ENCODE results near the gene ZSWIM4.
A peak's percentile ranks its signal among the peaks of the same experiment; 100 is the strongest.

ZSWIM4 gene

DNA sequence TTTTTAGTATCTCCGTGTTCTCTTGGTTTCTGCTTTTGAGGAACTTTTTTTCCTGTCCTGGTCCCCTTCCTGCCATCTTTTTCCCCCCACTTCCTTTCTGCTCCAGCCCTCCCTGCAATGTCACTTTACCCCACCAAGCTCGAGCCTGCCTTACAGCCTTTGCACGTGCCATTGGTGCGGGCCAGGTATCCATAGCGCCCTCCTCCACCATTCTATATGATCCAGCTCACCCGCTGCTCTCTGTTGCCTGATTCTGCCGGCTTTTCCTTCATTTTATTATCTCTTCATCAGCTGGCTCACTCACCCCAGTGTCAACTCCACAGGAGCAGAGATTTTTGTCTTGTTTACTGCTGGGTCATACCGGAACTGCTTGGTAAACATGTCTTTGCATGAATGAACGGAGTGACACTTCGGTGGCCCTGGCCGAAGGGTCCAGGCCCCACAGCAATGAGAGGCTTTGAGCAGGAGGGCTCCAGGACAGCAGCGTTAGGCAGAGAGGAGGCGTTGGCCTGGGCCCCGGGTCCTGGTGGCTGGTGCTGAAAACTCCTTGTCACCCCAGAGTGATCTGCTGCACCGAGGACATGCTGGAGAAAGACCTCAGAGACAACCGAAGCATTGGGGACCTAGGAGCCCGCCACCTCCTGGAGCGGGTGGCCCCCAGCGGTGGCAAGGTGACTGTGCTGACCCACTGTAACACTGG, 29.7 kb upstream of the ZSWIM4 start:
- peak; percentile 76 for TF ChIP-seq GATA2 (IDR thresholded peaks at IDR 0.05; ENCODE audit: low read depth, low read length)
- no peak for TF ChIP-seq GATA3 (IDR thresholded peaks at IDR 0.05; ENCODE audit: low read depth, low read length)

DNA sequence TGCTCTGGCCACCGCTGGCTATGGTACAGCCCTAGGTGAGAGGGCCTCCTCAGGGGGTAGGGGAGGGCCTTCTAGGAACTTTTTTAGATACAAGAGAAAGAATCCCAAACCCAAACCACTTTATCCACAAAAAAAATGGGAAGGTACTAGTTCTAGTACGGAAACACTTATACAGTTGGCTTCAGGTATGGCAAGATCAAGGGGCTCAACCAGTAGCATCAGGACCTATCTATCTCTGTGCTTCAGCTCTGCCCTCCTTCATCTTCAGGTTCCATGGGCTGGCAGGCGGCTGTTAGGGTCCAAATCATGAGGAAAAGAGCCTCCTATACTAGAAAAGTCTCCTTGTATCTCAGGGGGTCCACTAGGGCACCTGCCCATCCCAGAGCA, 29.2 kb upstream of the ZSWIM4 start:
- TF ChIP-seq GATA3 (IDR thresholded peaks at IDR 0.05; ENCODE audit: low read depth, low read length) (no peak), GATA2 (IDR thresholded peaks at IDR 0.05; ENCODE audit: low read depth, low read length) (no peak)

DNA sequence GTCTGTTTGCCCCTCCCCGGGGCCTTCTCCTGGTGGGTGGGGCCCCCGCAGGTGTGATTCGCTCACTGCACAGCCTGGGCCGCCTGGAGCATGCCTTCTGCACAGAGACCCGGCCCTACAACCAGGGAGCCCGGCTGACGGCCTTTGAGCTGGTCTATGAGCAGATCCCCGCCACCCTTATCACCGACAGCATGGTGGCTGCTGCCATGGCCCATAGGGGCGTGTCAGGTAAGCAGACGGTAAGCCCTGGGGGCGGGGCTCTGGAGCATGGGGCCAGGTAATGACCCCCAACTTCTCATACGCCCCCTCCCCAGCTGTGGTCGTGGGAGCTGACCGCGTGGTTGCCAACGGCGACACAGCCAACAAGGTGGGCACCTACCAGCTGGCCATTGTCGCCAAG, 26.7 kb upstream of the ZSWIM4 start:
- no peak for TF ChIP-seq GATA2 (IDR thresholded peaks at IDR 0.05; ENCODE audit: low read depth, low read length)

DNA sequence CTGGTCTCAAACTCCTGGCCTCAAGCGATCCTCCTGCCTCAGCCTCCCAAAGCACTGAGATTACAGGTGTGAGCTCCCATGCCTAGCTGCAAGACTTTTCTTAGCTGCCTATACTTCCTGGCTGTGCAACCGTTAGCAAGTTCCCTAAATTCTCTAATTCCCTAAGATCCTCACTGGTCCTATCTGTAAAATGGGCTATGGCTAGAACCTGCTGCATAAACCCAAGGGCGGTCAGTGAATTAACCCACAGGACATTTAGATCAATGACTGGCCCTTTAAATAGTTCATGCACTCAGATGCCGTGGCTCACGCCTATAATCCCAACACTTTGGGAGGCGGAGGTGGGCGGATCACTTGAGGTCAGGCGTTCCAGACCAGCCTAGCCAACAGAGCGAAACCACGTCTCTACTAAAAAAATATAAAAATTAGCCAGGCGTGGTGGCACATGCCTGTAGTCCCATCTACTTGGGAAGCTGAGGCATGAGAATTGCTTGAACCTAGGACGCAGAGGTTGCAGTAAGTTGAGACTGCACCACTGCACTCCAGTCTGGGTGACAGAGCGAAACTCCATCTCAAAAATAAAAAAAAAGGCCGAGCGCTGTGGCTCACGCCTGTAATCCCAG, 25.1 kb upstream of the ZSWIM4 start:
- TF ChIP-seq GATA3 (IDR thresholded peaks at IDR 0.05; ENCODE audit: low read depth, low read length) = no peak
- no peak for TF ChIP-seq GATA2 (IDR thresholded peaks at IDR 0.05; ENCODE audit: low read depth, low read length)

DNA sequence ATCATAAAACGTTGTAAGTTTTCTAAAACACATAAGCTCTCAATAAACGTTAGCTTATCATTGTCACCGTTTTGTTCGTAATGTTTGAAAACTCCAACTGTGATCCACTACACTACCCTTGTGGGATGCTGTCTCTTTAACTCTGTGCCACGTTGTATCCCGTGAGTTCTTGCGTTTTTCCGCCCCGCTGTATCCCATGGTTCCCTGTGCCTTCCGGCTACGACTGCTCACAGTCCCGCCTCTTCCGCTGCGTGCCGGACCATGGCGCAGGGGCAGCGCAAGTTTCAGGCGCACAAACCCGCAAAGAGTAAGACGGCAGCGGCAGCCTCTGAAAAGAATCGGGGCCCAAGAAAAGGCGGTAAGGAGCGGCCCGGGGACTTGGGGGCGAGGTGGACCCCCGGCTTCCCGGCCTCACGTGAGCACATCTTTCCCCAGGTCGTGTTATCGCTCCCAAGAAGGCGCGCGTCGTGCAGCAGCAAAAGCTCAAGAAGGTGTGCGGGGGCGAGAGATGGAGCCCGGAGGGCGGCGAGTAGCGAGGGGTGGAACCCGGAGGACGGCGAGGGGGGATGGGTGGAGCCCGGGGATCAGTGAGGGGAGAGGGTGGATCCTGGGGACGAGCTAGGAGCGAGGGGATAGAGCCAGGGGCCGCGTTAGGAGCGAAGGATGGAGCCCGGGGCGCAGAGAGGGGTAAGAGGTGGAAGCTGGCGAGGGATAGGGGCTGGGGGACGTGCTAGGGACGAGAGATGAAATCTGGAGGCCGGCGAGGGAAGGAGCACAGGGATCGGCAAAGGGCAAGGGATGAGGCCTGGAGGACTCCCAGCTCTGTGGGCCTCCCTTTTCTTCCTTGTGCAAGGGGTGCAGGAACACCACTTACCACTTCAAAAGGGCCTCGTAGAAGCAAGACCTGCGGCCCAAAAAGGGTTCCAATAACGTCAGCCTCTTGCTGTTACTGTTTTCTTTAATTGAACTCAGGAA, 20.7 kb upstream of the ZSWIM4 start, which contains the start of gene C19orf53:
C19orf53 (plus strand) TSS at position 240 of the 975 bp plus-strand sequence; CDS start at position 262, 22 bp downstream.
- no peak for TF ChIP-seq GATA2 (IDR thresholded peaks at IDR 0.05; ENCODE audit: low read depth, low read length)
- TF ChIP-seq GATA3 (IDR thresholded peaks at IDR 0.05; ENCODE audit: low read depth, low read length) = no peak

DNA sequence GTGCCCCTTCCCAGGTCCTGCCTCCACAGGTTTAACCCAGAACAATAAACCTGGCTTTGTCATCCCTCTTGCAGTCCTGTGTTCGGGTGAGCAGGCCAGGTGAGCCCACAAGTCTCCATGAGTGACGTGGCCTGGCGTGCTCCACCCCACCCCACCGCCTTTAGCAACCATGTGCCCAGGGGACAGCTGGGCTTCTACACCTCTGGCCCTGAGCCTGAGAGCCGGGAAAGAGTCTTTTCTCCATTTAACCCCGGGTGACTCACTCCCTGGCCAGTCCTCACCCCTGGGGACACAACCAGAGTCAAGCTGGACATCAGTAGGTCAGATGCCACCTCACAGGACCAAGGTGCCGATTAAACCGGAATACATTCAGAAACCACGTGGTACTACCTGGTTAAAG, 16.8 kb upstream of the ZSWIM4 start:
- TF ChIP-seq GATA3 (IDR thresholded peaks at IDR 0.05; ENCODE audit: low read depth, low read length) (no peak), GATA2 (IDR thresholded peaks at IDR 0.05; ENCODE audit: low read depth, low read length) (no peak)

DNA sequence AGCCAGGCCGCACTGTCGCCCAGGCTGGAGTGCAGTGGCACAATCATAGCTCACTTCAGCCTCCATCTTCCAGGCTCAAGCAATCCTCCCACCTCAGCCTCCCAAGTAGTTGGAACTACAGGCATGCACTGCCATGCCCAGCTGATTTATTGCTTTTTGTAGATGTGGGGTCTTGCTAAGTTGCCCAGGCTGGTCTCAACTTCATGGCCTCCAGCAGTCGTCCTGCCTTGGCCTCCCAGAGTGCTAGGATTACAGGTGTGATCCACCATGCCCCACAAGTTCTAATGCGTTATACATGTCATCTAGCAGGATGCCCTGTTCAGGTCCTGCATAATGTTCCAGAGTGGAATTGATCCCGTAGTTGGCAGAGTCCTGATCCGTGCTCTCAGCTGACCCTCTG, 16.4 kb upstream of the ZSWIM4 start:
- TF ChIP-seq GATA2 (IDR thresholded peaks at IDR 0.05; ENCODE audit: low read depth, low read length) (no peak), GATA3 (IDR thresholded peaks at IDR 0.05; ENCODE audit: low read depth, low read length) (no peak)

DNA sequence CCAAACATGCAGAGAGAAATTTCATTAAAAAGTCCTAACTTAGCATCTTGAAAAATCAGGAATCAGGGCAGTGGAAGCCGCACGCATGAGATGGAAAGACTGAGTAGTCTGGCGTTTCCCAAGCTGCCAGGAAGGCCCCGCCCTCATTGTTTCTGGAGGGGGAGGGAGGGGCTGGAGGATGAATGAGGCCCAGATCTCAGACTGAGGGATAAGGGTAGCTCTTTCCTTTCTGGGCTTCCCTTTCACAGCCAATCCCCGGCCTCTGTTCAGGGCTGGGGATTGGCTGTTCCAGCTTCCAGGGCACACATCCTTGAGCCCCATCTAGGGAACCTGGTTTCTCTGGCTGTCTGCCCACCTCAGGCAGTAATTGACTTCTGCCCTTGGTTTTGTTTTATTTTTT, 13.7 kb upstream of the ZSWIM4 start:
- no peak for TF ChIP-seq GATA3 (IDR thresholded peaks at IDR 0.05; ENCODE audit: low read depth, low read length)
- TF ChIP-seq GATA2 (IDR thresholded peaks at IDR 0.05; ENCODE audit: low read depth, low read length) = no peak

DNA sequence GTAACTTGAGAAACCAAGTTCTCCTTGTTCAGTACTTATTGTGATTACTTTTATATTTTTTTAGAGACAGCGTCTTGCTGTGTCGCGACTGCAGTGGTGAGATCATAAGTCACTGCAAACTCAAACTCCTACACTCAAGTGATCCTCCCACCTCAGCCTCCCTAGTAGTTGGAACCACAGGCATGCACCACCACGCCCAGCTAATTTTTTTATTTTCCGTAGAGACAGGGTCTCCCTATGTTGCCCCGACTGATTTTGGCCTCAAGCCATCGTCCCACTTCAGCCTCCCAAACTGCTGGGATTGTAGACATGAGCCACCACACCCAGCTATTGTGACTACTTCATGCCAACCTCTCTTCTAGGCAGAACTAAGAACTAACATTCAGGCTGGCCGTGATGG, 12.7 kb upstream of the ZSWIM4 start:
- no peak for TF ChIP-seq GATA3 (IDR thresholded peaks at IDR 0.05; ENCODE audit: low read depth, low read length)
- no peak for TF ChIP-seq GATA2 (IDR thresholded peaks at IDR 0.05; ENCODE audit: low read depth, low read length)

DNA sequence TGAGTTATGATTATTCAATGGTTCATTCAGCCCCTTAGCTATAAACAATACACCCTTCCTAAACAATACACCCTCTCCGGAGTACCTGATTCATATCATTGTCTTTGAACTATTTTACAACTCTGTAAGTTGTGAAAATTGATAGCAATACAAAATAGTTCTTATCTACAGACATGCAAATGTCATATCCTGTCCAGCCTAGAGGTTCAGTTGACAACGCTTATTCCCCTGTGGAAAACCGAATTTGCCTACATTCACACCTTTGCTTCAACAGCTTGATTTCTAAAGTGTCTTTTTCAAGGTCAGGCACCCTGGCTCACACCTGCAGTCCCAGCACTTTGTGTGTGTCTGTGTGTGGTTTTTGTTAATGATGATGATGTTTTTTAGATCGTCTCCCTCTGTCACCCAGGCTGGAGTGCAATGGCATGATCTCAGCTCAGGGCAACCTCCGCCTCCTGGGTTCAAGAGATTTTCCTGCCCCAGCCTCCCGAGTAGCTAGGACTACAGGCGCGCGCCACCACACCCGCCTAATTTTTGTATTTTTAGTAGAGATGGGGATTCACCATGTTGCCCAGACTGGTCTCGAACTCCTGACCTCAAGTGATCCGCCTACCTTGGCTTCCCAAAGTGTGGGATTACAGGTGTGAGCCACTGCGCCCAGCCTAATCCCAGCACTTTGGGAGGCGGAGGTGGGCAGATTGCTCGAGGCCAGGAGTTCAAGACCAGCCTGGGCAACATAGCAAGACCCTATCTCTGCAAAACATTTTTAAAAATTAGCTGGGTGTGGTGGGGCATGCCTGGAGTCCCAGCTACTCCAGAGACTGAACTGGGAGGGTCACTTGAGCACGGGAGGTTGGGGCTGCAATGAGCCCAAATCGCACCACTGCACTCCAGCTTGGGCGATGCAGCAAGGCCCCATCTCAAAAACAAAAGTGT, 11.4 kb upstream of the ZSWIM4 start:
- TF ChIP-seq GATA2 (IDR thresholded peaks at IDR 0.05; ENCODE audit: low read depth, low read length) = no peak
- TF ChIP-seq GATA3 (IDR thresholded peaks at IDR 0.05; ENCODE audit: low read depth, low read length) = no peak

DNA sequence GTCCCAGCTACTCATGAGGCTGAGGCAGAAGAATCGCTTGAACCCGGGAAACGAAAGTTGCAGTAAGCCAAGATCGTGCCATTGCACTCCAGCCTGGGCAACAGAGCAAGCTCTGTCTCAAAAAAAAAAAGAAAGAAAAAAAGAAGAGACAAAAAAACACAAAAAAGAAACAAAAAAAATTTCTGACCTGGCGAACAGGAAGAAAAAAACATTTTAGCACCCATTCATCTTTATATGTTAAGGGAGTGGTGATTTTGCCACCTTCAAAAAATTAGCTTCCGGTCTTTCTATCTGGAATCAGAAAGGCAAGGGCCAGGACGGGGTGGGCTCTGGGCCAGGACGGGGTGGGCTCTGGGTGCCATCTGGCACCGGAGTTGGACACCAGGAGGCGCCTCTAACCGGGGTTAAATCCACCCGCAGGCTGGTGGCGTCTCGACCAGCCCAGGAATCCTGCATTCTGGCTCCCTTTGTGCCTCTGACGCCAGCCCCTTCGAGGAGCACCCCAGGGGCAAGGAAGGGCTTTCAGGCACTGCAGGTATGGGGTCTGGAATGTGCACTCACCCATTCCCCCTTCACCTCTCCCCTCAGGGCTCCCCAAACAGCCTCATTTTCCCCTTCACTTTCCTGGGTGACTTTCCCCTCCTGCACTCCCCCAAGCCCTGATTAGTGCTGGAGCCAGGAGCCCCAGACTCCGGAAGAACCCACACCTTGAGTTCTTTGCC, 10.4 kb upstream of the ZSWIM4 start:
- no peak for TF ChIP-seq GATA2 (IDR thresholded peaks at IDR 0.05; ENCODE audit: low read depth, low read length)
- no peak for TF ChIP-seq GATA3 (IDR thresholded peaks at IDR 0.05; ENCODE audit: low read depth, low read length)

DNA sequence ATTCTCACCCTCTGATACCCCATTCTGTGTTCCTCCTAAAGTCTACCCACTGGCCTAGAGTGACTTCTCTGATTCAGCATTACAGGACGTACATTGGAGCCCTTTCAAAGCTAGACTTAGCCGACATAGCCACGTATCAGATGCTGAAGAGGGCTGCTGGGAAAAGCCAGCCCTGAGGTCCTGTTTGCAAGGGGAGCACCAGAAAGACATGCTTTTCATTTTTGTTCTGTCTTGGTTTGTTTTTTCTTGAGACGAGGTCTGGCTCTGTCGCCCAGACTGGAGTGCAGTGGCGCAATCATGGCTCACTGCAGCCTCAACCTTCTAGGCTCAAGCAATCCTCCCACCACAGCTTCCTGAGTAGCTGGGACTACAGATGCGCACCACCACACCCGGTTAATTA, 6.3 kb upstream of the ZSWIM4 start:
- no peak for TF ChIP-seq GATA3 (IDR thresholded peaks at IDR 0.05; ENCODE audit: low read depth, low read length)
- TF ChIP-seq GATA2 (IDR thresholded peaks at IDR 0.05; ENCODE audit: low read depth, low read length) = no peak

DNA sequence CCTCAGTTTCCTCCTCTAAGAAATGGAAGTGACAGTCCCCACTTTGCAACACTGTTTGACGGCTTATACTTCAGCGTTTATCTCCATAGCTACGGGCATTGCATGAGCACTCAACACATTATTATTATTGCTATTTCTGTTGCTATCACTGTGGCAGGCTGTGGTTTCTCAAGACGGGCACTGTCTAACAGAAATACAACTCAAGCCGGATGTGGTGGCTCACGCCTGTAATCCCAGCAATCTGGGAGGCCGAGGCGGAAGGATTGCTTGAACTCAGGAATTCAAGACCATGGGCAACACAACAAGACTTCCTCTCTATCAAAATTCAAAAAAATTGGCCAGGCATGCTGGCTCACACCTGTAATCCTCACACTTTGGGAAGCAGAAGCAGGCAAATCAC, 4.9 kb upstream of the ZSWIM4 start:
- TF ChIP-seq GATA3 (IDR thresholded peaks at IDR 0.05; ENCODE audit: low read depth, low read length) (no peak), GATA2 (IDR thresholded peaks at IDR 0.05; ENCODE audit: low read depth, low read length) (no peak)
